ENCODE results near the gene AKAP9. TPM values are rescaled to one million over a fixed set of nuclear protein-coding genes. Genes with fewer than 3 reads are reported as not detected.

Gene AKAP9
- total RNA-seq, 1 donor from 2014 or later, result 85.3 TPM

- ATAC-seq (no peak), DNase-seq (no peak)
- no peaks in the 10 kb centered on the region for H3K4me1 ChIP-seq
- H3K9me3 ChIP-seq, result no peaks in the 10 kb centered on the region
- no peak overlapping the region for H3K4me3 ChIP-seq
- H3K27ac ChIP-seq, result no peak overlapping the region
- H3K36me3 ChIP-seq, result peaks cover 73% of the 10 kb centered on the region
- intact Hi-C loops (cut with DNase I), result no loop called here
- no peaks in the 10 kb centered on the region for H3K27me3 ChIP-seq
- TF ChIP-seq CTCF (IDR thresholded peaks at IDR 0.05), result no peak
Measured at GRCh38 chr7:91995391-91996105, 54.9 kb downstream of the AKAP9 start.

- intact Hi-C loops (cut with DNase I), result no loop called here
- no peak for DNase-seq
- Histone ChIP-seq H3K4me3 (no peak overlapping the region), H3K27me3 (no peaks in the 10 kb centered on the region), H3K27ac (no peak overlapping the region), H3K4me1 (no peaks in the 10 kb centered on the region), H3K9me3 (no peaks in the 10 kb centered on the region), H3K36me3 (peaks cover 50% of the 10 kb centered on the region)
- no peak for TF ChIP-seq CTCF (IDR thresholded peaks at IDR 0.05)
- no peak for ATAC-seq
Measured at GRCh38 chr7:91999631-92000565, 59.2 kb downstream of the AKAP9 start.

- no peak for ATAC-seq
- Histone ChIP-seq H3K4me1 (no peaks in the 10 kb centered on the region), H3K27ac (no peak overlapping the region), H3K9me3 (no peaks in the 10 kb centered on the region), H3K36me3 (peaks cover 40% of the 10 kb centered on the region), H3K27me3 (no peaks in the 10 kb centered on the region), H3K4me3 (no peak overlapping the region)
- no peak for TF ChIP-seq CTCF (IDR thresholded peaks at IDR 0.05)
- intact Hi-C loops (cut with DNase I), result no loop called here
- DNase-seq, result no peak
Measured at GRCh38 chr7:92002720-92003119, 62.1 kb downstream of the AKAP9 start.

GRCh38 chr7:92006046-92006445 lies 65.4 kb downstream of the AKAP9 start:
- DNase-seq (no peak), ATAC-seq (no peak)
- no peaks in the 10 kb centered on the region for H3K4me1 ChIP-seq
- H3K4me3 ChIP-seq, result no peak overlapping the region
- no peaks in the 10 kb centered on the region for H3K9me3 ChIP-seq
- intact Hi-C loops (cut with DNase I), result no loop called here
- H3K27me3 ChIP-seq, result no peaks in the 10 kb centered on the region
- no peak overlapping the region for H3K27ac ChIP-seq
- TF ChIP-seq CTCF (IDR thresholded peaks at IDR 0.05), result no peak
- peaks cover 28% of the 10 kb centered on the region for H3K36me3 ChIP-seq

- no peaks in the 10 kb centered on the region for H3K4me1 ChIP-seq
- H3K36me3 ChIP-seq, result peaks cover 43% of the 10 kb centered on the region
- H3K9me3 ChIP-seq, result no peaks in the 10 kb centered on the region
- intact Hi-C loops (cut with DNase I), result no loop called here
- no peak for TF ChIP-seq CTCF (IDR thresholded peaks at IDR 0.05)
- DNase-seq, result no peak
- no peak overlapping the region for H3K4me3 ChIP-seq
- no peak overlapping the region for H3K27ac ChIP-seq
- H3K27me3 ChIP-seq, result no peaks in the 10 kb centered on the region
- no peak for ATAC-seq
Measured at GRCh38 chr7:92010215-92010614, 69.6 kb downstream of the AKAP9 start.

All from upper lobe of right lung (tissue), 1 donor.